Measurements from ENCODE around the gene C12orf60. TPM values are rescaled to one million over a fixed set of nuclear protein-coding genes. Genes with fewer than 3 reads are reported as not detected.
A peak's percentile ranks its signal among the peaks of the same experiment; 100 is the strongest.

The C12orf60 gene
- total RNA-seq, 1 donor from 2014 or later = 2.3 TPM

- DNase-seq (ENCODE audit: low read depth) = peak; percentile 93
Observed at GRCh38 chr12:14836336-14837210, 33.1 kb downstream of the C12orf60 start.

GRCh38 chr12:14839262-14839661 is 35.8 kb downstream of the C12orf60 start:
- DNase-seq (ENCODE audit: low read depth) = no peak

- DNase-seq (ENCODE audit: low read depth) = no peak
Observed at GRCh38 chr12:14840616-14841015, 37.1 kb downstream of the C12orf60 start.

- DNase-seq (ENCODE audit: low read depth) = peak; percentile 89
Observed at GRCh38 chr12:14841761-14842160, 38.3 kb downstream of the C12orf60 start.

- DNase-seq (ENCODE audit: low read depth) = no peak
Observed at GRCh38 chr12:14842315-14842714, 38.8 kb downstream of the C12orf60 start.

- no peak for DNase-seq (ENCODE audit: low read depth)
Observed at GRCh38 chr12:14843425-14843887, 40.0 kb downstream of the C12orf60 start, which contains the start of gene ART4. TSS of gene ART4 (minus strand) at chr12:14843526. CDS start at chr12:14843113, 413 bp downstream.

- no peak for DNase-seq (ENCODE audit: low read depth)
Observed at GRCh38 chr12:14844401-14844800, 40.9 kb downstream of the C12orf60 start.

- DNase-seq (ENCODE audit: low read depth) = peak; percentile 53
Observed at GRCh38 chr12:14845350-14845750, 41.9 kb downstream of the C12orf60 start.

- DNase-seq (ENCODE audit: low read depth) = no peak
Observed at GRCh38 chr12:14846042-14846587, 42.6 kb downstream of the C12orf60 start.

- peak; percentile 65 for DNase-seq (ENCODE audit: low read depth)
Observed at GRCh38 chr12:14846876-14847580, 43.6 kb downstream of the C12orf60 start.

GRCh38 chr12:14849661-14850060 is 46.2 kb downstream of the C12orf60 start:
- no peak for DNase-seq (ENCODE audit: low read depth)

- DNase-seq (ENCODE audit: low read depth) = no peak
Observed at GRCh38 chr12:14850929-14851663, 47.6 kb downstream of the C12orf60 start.

GRCh38 chr12:14852880-14853279 is 49.4 kb downstream of the C12orf60 start:
- DNase-seq (ENCODE audit: low read depth) = no peak

GRCh38 chr12:14853961-14854360 is 50.5 kb downstream of the C12orf60 start:
- no peak for DNase-seq (ENCODE audit: low read depth)

- peak; percentile 58 for DNase-seq (ENCODE audit: low read depth)
Observed at GRCh38 chr12:14854586-14855183, 51.2 kb downstream of the C12orf60 start.

GRCh38 chr12:14858513-14858912 is 55.0 kb downstream of the C12orf60 start:
- no peak for DNase-seq (ENCODE audit: low read depth)

- no peak for DNase-seq (ENCODE audit: low read depth)
Observed at GRCh38 chr12:14860490-14860889, 57.0 kb downstream of the C12orf60 start.

- DNase-seq (ENCODE audit: low read depth) = peak; percentile 14
Observed at GRCh38 chr12:14868916-14869506, 65.5 kb downstream of the C12orf60 start.

- DNase-seq (ENCODE audit: low read depth) = no peak
Observed at GRCh38 chr12:14871247-14871646, 67.8 kb downstream of the C12orf60 start.

- no peak for DNase-seq (ENCODE audit: low read depth)
Observed at GRCh38 chr12:14871886-14872285, 68.4 kb downstream of the C12orf60 start.

All from renal cortical epithelial cell (primary cell).